Measurements from ENCODE around the gene KATNA1.
A peak's percentile ranks its signal among the peaks of the same experiment; 100 is the strongest.

Gene KATNA1

GRCh38 chr6:149545754-149546471, 102.6 kb downstream of the KATNA1 start, which contains the start of gene PPIL4:
TSS of gene PPIL4 (minus strand) at chr6:149546043. CDS start at chr6:149546005, 38 bp downstream.
- peak within 1 kb of the TSS; percentile 80 for H3K4me3 ChIP-seq (replicated peaks; ENCODE audit: low read depth, low read length)
- peak; percentile 63 for DNase-seq (ENCODE audit: extremely low read depth, low read depth)
- TF ChIP-seq, protein P1, sequence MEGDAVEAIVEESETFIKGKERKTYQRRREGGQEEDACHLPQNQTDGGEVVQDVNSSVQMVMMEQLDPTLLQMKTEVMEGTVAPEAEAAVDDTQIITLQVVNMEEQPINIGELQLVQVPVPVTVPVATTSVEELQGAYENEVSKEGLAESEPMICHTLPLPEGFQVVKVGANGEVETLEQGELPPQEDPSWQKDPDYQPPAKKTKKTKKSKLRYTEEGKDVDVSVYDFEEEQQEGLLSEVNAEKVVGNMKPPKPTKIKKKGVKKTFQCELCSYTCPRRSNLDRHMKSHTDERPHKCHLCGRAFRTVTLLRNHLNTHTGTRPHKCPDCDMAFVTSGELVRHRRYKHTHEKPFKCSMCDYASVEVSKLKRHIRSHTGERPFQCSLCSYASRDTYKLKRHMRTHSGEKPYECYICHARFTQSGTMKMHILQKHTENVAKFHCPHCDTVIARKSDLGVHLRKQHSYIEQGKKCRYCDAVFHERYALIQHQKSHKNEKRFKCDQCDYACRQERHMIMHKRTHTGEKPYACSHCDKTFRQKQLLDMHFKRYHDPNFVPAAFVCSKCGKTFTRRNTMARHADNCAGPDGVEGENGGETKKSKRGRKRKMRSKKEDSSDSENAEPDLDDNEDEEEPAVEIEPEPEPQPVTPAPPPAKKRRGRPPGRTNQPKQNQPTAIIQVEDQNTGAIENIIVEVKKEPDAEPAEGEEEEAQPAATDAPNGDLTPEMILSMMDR (IDR thresholded peaks at IDR 0.05; ENCODE audit: low read depth, low read length, missing control alignments) = peak; percentile 89

GRCh38 chr6:149545258-149545753, 103.2 kb downstream of the KATNA1 start:
- no peak for DNase-seq (ENCODE audit: extremely low read depth, low read depth)
- TF ChIP-seq, protein P1 (IDR thresholded peaks at IDR 0.05; ENCODE audit: low read depth, low read length, missing control alignments) = no peak

More at GRCh38 chr6:149545258-149545753, 103.2 kb downstream of the KATNA1 start:
- H3K4me3 ChIP-seq (replicated peaks; ENCODE audit: low read depth, low read length) = peak overlapping the region; percentile 80

Measured in HFF-Myc (cell line).